B cell (primary cell): ENCODE data around the gene TEF. TPM values are rescaled to one million over a fixed set of nuclear protein-coding genes. Genes with fewer than 3 reads are reported as not detected.

Experiments used
- ATAC-seq: fragments of 200-7000 bp; cut with Tn5 transposase; one replicate; pipeline ENCODE4 v1.10.0; 2021; ENCODE audit warnings: low read depth, mild to moderate bottlenecking, moderate number of reproducible peaks, moderate library complexity
- CTCF ChIA-PET: fragments of 350-600 bp; sonication (Branson Sonifier 250); formaldehyde crosslinking; loops from one replicate; lab custom pipeline; 2021; ENCODE audit warnings: antibody characterized with exemption, inconsistent platforms; lab: Charles Lee
- POLR2A ChIA-PET: fragments of 350-600 bp; sonication (Branson Sonifier 250); formaldehyde crosslinking; loops from one replicate; lab custom pipeline; 2021; ENCODE audit warnings: antibody characterized with exemption; lab: Charles Lee
- DNase-seq: peaks from one replicate; pipeline ENCODE4 v3.0.0; 2013
- H2AFZ ChIP-seq: 2 replicates; pipeline ENCODE4 v1.6.1; 2012; ENCODE audit warnings: mild to moderate bottlenecking, low read depth, low read length; ENCODE audit not compliant: insufficient read depth, poor library complexity, severe bottlenecking
- H3K27ac ChIP-seq, 2 donors: 1 replicate in 1 of 2; 2 replicates in 1 of 2; pipeline ENCODE4 v1.5.1; 2012 to 2013; ENCODE audit warnings: low read length in 2 of 2, mild to moderate bottlenecking in 2 of 2, moderate library complexity in 1 of 2
- H3K27me3 ChIP-seq, 4 experiments: fragments of 200-600 bp in 1 of 4; sonication (generic) in 1 of 4; replicated peaks in 1 of 4; 1 replicate in 2 of 4; 2 replicates in 2 of 4; pipeline versions ENCODE4 v1.6.1 to v1.7.0; 2013 to 2016; ENCODE audit warnings: low read length in 3 of 4, mild to moderate bottlenecking in 2 of 4, mixed read lengths in 1 of 4, moderate library complexity in 1 of 4; ENCODE audit not compliant: insufficient read depth in 4 of 4, control insufficient read depth in 3 of 4; ENCODE audit errors: control extremely low read depth in 1 of 4
- H3K36me3 ChIP-seq, 2 experiments: replicated peaks in 1 of 2; 1 replicate in 1 of 2; 2 replicates in 1 of 2; pipeline versions ENCODE4 v1.6.1 to v1.7.1; 2013; ENCODE audit warnings: low read length in 1 of 2; ENCODE audit not compliant: insufficient read depth in 2 of 2, control insufficient read depth in 1 of 2; ENCODE audit errors: control extremely low read depth in 1 of 2, extremely low read depth in 1 of 2
- H3K4me1 ChIP-seq, 2 donors: fragments of 200-600 bp in 1 of 2; sonication (generic) in 1 of 2; 1 replicate in 1 of 2; 2 replicates in 1 of 2; pipeline versions ENCODE4 v1.5.1 to v1.6.1; 2013 to 2017; ENCODE audit warnings: low read length in 2 of 2; ENCODE audit not compliant: control insufficient read depth in 2 of 2, insufficient read depth in 2 of 2
- H3K4me2 ChIP-seq: replicated peaks from 2 replicates; pipeline ENCODE3; 2012; ENCODE audit warnings: mild to moderate bottlenecking, low read depth, low read length; ENCODE audit not compliant: poor library complexity, severe bottlenecking
- H3K4me3 ChIP-seq, 5 experiments: fragments of 200-600 bp in 1 of 5; sonication (generic) in 1 of 5; 1 replicate in 3 of 5; 2 replicates in 2 of 5; pipeline versions ENCODE4 v1.5.1 to v1.7.0; 2011 to 2016; ENCODE audit warnings: low read length in 4 of 5, mild to moderate bottlenecking in 4 of 5, low read depth in 2 of 5, control low read depth in 1 of 5, moderate library complexity in 1 of 5; ENCODE audit not compliant: insufficient read depth in 1 of 5; ENCODE audit errors: control extremely low read depth in 1 of 5, extremely low read depth in 1 of 5
- H3K79me2 ChIP-seq: fragments of 200-600 bp; sonication (generic); one replicate; pipeline ENCODE4 v1.6.0; 2016; ENCODE audit warnings: low read length; ENCODE audit not compliant: control insufficient read depth, insufficient read depth
- H3K9ac ChIP-seq: fragments of 200-600 bp; sonication (generic); 2 replicates; pipeline ENCODE4 v1.6.1; 2017; ENCODE audit warnings: mild to moderate bottlenecking, low read length, moderate library complexity
- H3K9me3 ChIP-seq, 3 donors: one replicate each; pipeline versions ENCODE4 v1.6.1 to v1.7.1; 2013; ENCODE audit warnings: low read length in 2 of 3; ENCODE audit not compliant: control insufficient read depth in 2 of 3, insufficient read depth in 1 of 3; ENCODE audit errors: control extremely low read depth in 1 of 3
- H4K20me1 ChIP-seq: 2 replicates; pipeline ENCODE4 v1.6.0; 2012; ENCODE audit warnings: mild to moderate bottlenecking, low read length; ENCODE audit not compliant: insufficient read depth, control insufficient read depth, poor library complexity, severe bottlenecking
- H3K27ac Mint-ChIP-seq: one replicate; pipeline ENCODE4 v1.8.0; 2021; ENCODE audit warnings: mixed read lengths
- H3K27me3 Mint-ChIP-seq: one replicate; pipeline ENCODE4 v1.8.0; 2021; ENCODE audit warnings: mixed read lengths
- H3K4me1 Mint-ChIP-seq: one replicate; pipeline ENCODE4 v1.8.0; 2021; ENCODE audit warnings: mixed read lengths
- H3K4me3 Mint-ChIP-seq: one replicate; pipeline ENCODE4 v1.8.0; 2021; ENCODE audit warnings: mixed read lengths
- H3K9me3 Mint-ChIP-seq: one replicate; pipeline ENCODE4 v1.8.0; 2022; ENCODE audit warnings: mixed read lengths; ENCODE audit not compliant: insufficient read depth
- EZH2 ChIP-seq: IDR thresholded peaks from 2 replicates; pipeline ENCODE4 v1.6.1; 2012; ENCODE audit warnings: borderline replicate concordance, low read depth, mild to moderate bottlenecking, moderate library complexity, low read length; ENCODE audit not compliant: insufficient read depth, poor library complexity, severe bottlenecking
- WGBS: methylation state at CpG from one replicate; pipeline ENCODE4 v1.1.5; 2013; ENCODE audit warnings: missing lambda C conversion rate; ENCODE audit not compliant: insufficient coverage; 5-methylcytosine and 5-hydroxymethylcytosine counted together
- intact Hi-C: fragments of 100-400 bp; cut with micrococcal nuclease; formaldehyde crosslinking; loops from one replicate; pipeline ENCODE4 v1.10.0; 2022
- polyA plus RNA-seq: library from polyadenylated mRNA; depleted of rRNA; stranded (reverse); fragments of >200 nt; gene quantifications from 2 replicates; pipeline ENCODE4 v1.2.3, GENCODE V29; 2012
- total RNA-seq, 2 donors: library from RNA; stranded (reverse); fragments of 120-200 nt in 1 of 2; gene quantifications; 1 replicate in 1 of 2; 2 replicates in 1 of 2; pipeline versions ENCODE4 v1.2.3 to v1.2.4, GENCODE V29; 2013 to 2022
- TF ChIP-seq, protein P1 (sequence below): fragments of 200-600 bp; IDR thresholded peaks from one replicate; pipeline ENCODE4 v1.8.0; 2022; ENCODE audit warnings: antibody characterized with exemption, mild to moderate bottlenecking

The TEF gene
- total and polyA plus RNA-seq, 2 donors (not counting 1 experiment from before 2014, with no cell fraction given) = 5.0 to 5.5 TPM

DNA sequence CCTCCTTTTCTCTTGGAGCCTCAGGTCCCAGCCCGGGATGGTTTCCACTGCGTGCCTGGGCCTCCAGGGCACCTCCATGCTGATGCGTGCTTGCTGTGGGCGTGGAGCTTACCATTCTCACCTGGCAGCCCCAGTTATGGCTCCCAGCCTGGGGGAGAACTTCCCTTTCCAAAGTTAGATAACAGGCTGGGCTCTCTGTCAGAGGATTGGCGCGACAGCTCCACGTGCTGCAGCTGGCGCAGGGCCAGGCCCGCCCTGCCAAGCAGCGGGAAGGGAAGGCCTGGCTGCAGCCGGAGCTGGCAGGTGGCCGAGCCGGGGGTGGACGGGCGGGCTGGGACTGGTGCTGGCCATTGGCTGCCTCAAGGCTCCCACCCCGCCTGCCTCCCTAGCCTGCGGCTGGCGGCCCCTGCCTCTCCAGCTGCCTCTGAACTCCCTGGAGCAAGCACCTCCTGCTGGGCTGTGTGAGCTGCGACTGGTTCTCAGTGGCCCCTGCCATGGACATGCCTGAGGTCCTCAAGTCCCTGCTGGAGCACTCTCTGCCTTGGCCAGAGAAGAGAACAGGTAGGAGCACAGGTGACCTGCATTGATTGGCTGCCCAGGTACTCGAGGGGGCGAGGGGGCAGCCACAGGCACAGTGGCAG lies 14.6 kb upstream of the TEF start:
- ChIA-PET CTCF (interaction anchor here (2.2 kb wide), 1 partner anchor 151 kb away, joined by 6 read pairs; no protein-coding TSS in a partner anchor), POLR2A (no interaction called here)
- Histone ChIP-seq H3K4me2 (peak overlapping the region; percentile 5), H2AFZ (peak overlapping the region; percentile 12), H3K79me2 (no peaks in the 10 kb centered on the region), H3K36me3 (no peaks in the 10 kb centered on the region), H3K4me3 (no peak overlapping the region), H3K9ac (no peak overlapping the region), H3K27ac (no peak overlapping the region), H3K27me3 (peaks cover 0 to 11% (median 0%) of the 10 kb centered on the region in 4 experiments), H3K9me3 (no peaks in the 10 kb centered on the region), H4K20me1 (no peaks in the 10 kb centered on the region), H3K4me1 (no peaks in the 10 kb centered on the region)
- 10% methylated on average over 20 of the region's 21 CpGs for WGBS
- Mint-ChIP-seq H3K27me3 (peaks cover 4% of the 10 kb centered on the region), H3K27ac (no peak overlapping the region), H3K4me1 (no peaks in the 10 kb centered on the region), H3K4me3 (no peak overlapping the region), H3K9me3 (no peaks in the 10 kb centered on the region)
- no peak for ATAC-seq
- intact Hi-C loops = no loop called here
- no peak for TF ChIP-seq EZH2
- TF ChIP-seq, protein P1, sequence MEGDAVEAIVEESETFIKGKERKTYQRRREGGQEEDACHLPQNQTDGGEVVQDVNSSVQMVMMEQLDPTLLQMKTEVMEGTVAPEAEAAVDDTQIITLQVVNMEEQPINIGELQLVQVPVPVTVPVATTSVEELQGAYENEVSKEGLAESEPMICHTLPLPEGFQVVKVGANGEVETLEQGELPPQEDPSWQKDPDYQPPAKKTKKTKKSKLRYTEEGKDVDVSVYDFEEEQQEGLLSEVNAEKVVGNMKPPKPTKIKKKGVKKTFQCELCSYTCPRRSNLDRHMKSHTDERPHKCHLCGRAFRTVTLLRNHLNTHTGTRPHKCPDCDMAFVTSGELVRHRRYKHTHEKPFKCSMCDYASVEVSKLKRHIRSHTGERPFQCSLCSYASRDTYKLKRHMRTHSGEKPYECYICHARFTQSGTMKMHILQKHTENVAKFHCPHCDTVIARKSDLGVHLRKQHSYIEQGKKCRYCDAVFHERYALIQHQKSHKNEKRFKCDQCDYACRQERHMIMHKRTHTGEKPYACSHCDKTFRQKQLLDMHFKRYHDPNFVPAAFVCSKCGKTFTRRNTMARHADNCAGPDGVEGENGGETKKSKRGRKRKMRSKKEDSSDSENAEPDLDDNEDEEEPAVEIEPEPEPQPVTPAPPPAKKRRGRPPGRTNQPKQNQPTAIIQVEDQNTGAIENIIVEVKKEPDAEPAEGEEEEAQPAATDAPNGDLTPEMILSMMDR = no peak
- DNase-seq = no peak

DNA sequence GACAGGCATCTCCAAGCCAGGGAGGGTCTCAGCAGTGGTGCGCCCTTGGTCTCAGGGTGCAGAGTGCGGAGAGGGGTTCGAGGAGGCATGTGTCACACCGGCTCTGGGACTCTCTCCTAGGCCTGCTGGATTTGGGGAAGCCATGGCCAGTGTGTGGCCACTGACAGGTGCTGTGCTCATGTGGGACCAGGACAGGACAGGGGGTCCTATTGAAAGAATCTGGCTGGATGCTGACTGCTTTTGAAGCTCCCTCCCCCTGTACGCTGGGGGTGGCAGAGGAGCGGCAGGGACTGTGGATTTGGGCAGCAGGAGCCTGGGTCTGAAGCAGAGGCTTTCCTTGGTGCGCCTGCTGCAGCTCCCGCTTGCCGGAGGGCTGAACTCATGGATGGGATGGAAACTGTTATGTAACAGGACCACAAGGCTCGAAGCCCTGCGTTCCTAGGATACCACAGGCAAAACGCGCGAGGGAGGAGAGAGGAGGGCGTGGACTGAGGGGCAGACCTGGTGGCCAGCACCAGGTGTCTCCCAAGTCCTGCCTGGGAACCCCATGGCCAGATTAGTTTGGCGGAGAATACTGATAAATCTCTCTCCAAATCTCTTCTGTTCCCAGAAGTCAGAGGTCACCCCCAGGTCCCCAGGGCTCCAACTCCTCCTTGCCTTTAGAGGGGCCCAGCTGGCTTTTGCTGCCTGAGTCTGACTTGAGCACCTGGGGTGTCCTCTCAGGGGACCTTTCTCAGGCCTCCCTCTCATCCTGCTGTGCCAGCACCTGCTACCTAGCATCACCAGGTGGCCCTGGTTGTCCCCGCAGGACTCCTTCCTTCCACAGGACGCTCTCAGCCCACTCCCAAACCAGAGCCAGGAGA lies 13.8 kb upstream of the TEF start:
- H2AFZ ChIP-seq = no peak overlapping the region
- peaks cover 4% of the 10 kb centered on the region for H3K27me3 Mint-ChIP-seq
- H3K27ac Mint-ChIP-seq = no peak overlapping the region
- H4K20me1 ChIP-seq = no peaks in the 10 kb centered on the region
- no peaks in the 10 kb centered on the region for H3K79me2 ChIP-seq
- no peaks in the 10 kb centered on the region for H3K9me3 ChIP-seq
- H3K4me1 ChIP-seq = no peaks in the 10 kb centered on the region
- CTCF ChIA-PET = no interaction called here
- no peak for DNase-seq
- no peak overlapping the region for H3K4me2 ChIP-seq
- H3K36me3 ChIP-seq = no peaks in the 10 kb centered on the region
- 90% methylated on average over 15 of the region's 18 CpGs for WGBS
- no peak overlapping the region for H3K27ac ChIP-seq
- H3K4me1 Mint-ChIP-seq = no peaks in the 10 kb centered on the region
- H3K4me3 Mint-ChIP-seq = no peak overlapping the region
- intact Hi-C loops = no loop called here
- H3K27me3 ChIP-seq = peaks cover 0 to 11% (median 0%) of the 10 kb centered on the region in 4 experiments
- ATAC-seq = no peak
- no peak overlapping the region for H3K4me3 ChIP-seq
- POLR2A ChIA-PET = no interaction called here
- no peak overlapping the region for H3K9ac ChIP-seq
- no peak for TF ChIP-seq EZH2
- TF ChIP-seq, protein P1 = no peak
- H3K9me3 Mint-ChIP-seq = no peaks in the 10 kb centered on the region
